ENCODE measurements around the gene FETUB. TPM values are rescaled to one million over a fixed set of nuclear protein-coding genes. Genes with fewer than 3 reads are reported as not detected.

The FETUB gene, protein sequence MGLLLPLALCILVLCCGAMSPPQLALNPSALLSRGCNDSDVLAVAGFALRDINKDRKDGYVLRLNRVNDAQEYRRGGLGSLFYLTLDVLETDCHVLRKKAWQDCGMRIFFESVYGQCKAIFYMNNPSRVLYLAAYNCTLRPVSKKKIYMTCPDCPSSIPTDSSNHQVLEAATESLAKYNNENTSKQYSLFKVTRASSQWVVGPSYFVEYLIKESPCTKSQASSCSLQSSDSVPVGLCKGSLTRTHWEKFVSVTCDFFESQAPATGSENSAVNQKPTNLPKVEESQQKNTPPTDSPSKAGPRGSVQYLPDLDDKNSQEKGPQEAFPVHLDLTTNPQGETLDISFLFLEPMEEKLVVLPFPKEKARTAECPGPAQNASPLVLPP
- total RNA-seq (2014; rRNA removed; shearing (Covaris generic)) = not detected in 2 replicates
- total RNA-seq (2022) = not detected in 2 replicates
- not detected for Bru-seq, nascent RNA
- BruChase-seq, experiment 1, labeled RNA remaining after a 6-hour chase = not detected
- not detected for BruChase-seq, experiment 2, labeled RNA remaining after a 2-hour chase
- long read RNA-seq = 0 reads

DNA sequence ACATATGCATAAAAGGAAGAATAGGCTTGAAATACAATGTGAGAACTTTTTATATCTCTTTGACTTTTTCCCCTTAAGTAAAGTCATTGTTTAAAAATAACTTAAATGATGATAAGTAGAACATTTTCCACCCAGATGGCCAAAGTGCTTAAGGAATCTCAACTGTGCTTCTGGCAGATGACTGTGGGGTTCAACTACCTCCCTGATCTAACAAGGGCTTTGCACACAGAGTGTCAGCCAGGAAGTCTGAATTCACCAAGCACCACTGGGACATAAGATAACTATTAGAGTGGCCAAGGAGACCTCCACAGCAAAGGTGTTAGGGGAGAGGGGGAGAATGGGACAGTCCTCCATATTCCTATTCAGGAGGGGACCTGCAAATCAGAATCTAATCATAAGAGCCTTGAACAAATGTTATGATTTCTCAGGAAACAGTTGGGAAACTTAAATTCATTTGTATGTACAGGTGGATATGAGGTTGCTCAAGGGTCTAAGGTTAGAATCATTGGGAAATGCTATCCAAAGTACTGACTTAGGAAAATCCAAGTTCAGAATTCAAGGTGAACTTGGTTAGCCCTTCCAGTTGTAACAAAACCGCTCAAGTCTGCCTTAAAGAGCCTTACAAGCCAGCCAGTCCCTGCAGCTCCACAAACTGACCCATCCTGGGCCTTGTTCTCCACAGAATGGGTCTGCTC, at the start of gene FETUB:
Gene FETUB, plus strand, starts transcription at position 622 of the 695 bp plus-strand sequence. Its CDS starts 62 bp downstream, at position 684.
- Histone ChIP-seq H3K79me2 (ENCODE audit: insufficient read depth, low read depth, low read length) (no peaks in the 10 kb centered on the region), H3K4me1 (ENCODE audit: insufficient read depth, low read length, poor library complexity, severe bottlenecking) (peaks cover 22% of the 10 kb centered on the region), H3K9me2 (ENCODE audit: insufficient read depth, low read length) (no peaks in the 10 kb centered on the region), H2AFZ (ENCODE audit: low read length) (no peak within 1 kb of the TSS), H4K20me1 (ENCODE audit: insufficient read depth, low read length) (no peaks in the 10 kb centered on the region), H3K9me3 (ENCODE audit: low read length) (peaks cover 7% of the 10 kb centered on the region; the same call in 1 of the 2 replicates), H3K4me3 (ENCODE audit: low read depth, low read length, poor library complexity, severe bottlenecking) (no peak within 1 kb of the TSS), H3K4me2 (ENCODE audit: low read length) (no peak within 1 kb of the TSS), H3K36me3 (ENCODE audit: insufficient read depth, low read length) (no peaks in the 10 kb centered on the region), H3K27ac (ENCODE audit: low read depth, low read length, poor library complexity, severe bottlenecking) (no peak within 1 kb of the TSS)
- ChIA-PET POLR2A (interaction anchor here (0.7 kb wide), 3 partner anchors 79 to 947 kb away, joined by 3 to 4 read pairs (median 3); no protein-coding TSS in a partner anchor), CTCF (ENCODE audit: unreplicated experiment) (no interaction called here)
- intact Hi-C loops (cut with micrococcal nuclease; ENCODE audit: unreplicated experiment) = no loop called here
- DNase-seq (ENCODE audit: low spot score) = no peak
- no TSS peak for BruUV-seq (replicated peaks)
- TF ChIP-seq, protein P1, sequence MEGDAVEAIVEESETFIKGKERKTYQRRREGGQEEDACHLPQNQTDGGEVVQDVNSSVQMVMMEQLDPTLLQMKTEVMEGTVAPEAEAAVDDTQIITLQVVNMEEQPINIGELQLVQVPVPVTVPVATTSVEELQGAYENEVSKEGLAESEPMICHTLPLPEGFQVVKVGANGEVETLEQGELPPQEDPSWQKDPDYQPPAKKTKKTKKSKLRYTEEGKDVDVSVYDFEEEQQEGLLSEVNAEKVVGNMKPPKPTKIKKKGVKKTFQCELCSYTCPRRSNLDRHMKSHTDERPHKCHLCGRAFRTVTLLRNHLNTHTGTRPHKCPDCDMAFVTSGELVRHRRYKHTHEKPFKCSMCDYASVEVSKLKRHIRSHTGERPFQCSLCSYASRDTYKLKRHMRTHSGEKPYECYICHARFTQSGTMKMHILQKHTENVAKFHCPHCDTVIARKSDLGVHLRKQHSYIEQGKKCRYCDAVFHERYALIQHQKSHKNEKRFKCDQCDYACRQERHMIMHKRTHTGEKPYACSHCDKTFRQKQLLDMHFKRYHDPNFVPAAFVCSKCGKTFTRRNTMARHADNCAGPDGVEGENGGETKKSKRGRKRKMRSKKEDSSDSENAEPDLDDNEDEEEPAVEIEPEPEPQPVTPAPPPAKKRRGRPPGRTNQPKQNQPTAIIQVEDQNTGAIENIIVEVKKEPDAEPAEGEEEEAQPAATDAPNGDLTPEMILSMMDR (conservative IDR thresholded peaks at IDR 0.05; ENCODE audit: low read length) = no peak
- TF ChIP-seq EZH2phosphoT487 (IDR thresholded peaks at IDR 0.05; ENCODE audit: borderline replicate concordance, low read depth, low read length) = no peak

DNA sequence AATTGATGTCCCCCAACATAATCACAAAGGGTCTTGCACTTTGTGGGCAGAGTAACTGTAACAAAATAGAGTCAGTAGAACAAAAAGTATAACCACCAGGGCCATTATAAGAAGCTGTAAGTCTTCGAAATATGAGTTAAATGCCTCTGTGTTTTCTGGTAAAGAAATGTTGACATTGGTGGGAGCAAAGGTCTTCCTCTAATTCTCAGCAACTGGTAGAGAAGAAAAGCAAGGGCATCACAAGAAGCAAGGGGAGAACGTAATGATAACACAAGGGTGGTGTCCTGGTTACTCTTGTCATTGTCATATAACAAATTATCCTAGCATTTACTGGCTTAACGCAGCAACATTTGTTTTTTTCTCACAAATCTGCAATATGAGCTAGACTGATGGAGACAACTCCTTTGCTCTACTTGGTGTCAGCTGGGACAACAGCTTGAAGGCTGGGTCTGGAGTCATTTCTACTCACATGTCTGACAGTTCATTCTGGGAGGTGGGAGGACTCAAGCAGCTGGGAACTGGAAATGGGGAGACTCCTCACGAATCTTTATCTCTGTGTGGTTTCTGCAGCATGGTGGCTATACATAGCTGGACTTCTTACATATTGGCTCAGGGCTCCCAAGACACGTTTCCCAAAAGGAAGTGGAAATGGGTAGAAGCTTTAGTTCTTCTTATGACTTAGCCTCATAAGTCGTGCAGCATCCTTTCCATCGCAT, 49.5 kb upstream of the FETUB start:
- Histone ChIP-seq H3K9me2 (ENCODE audit: insufficient read depth, low read length) (no peaks in the 10 kb centered on the region), H2AFZ (ENCODE audit: low read length) (no peak overlapping the region), H3K27ac (ENCODE audit: low read depth, low read length, poor library complexity, severe bottlenecking) (no peak overlapping the region), H3K36me3 (ENCODE audit: insufficient read depth, low read length) (peaks cover 12% of the 10 kb centered on the region; the same call in 1 of the 2 replicates), H3K4me3 (ENCODE audit: low read depth, low read length, poor library complexity, severe bottlenecking) (no peak overlapping the region), H3K79me2 (ENCODE audit: insufficient read depth, low read depth, low read length) (no peaks in the 10 kb centered on the region), H3K4me2 (ENCODE audit: low read length) (no peak overlapping the region), H4K20me1 (ENCODE audit: insufficient read depth, low read length) (no peaks in the 10 kb centered on the region), H3K4me1 (ENCODE audit: insufficient read depth, low read length, poor library complexity, severe bottlenecking) (no peaks in the 10 kb centered on the region), H3K9me3 (ENCODE audit: low read length) (no peaks in the 10 kb centered on the region)
- BruUV-seq (replicated peaks) = no TSS peak
- ChIA-PET POLR2A (interaction anchor here (0.6 to 1.5 kb wide), 6 partner anchors 10 to 1009 kb away, joined by 3 to 4 read pairs (median 3); partner anchors contain the start of genes RPL39L and SENP2), CTCF (ENCODE audit: unreplicated experiment) (no interaction called here)
- no peak for DNase-seq (ENCODE audit: low spot score)
- intact Hi-C loops (cut with micrococcal nuclease; ENCODE audit: unreplicated experiment) = no loop called here
- TF ChIP-seq, protein P1 (conservative IDR thresholded peaks at IDR 0.05; ENCODE audit: low read length) = no peak
- TF ChIP-seq EZH2phosphoT487 (IDR thresholded peaks at IDR 0.05; ENCODE audit: borderline replicate concordance, low read depth, low read length) = no peak

All from OCI-LY7 (cell line).